ENCODE results near the gene PPARD.
"Not testable (repeated sequence)": the region's sequence is repeated elsewhere in the genome, so short reads cannot be mapped to it uniquely, and the experiment has no call there.

The PPARD gene

GRCh38 chr6:35386989-35387388 is 44.6 kb downstream of the PPARD start:
- no peak for DNase-seq

- DNase-seq, result no peak
These were observed 45.7 kb downstream of the PPARD start for GRCh38 chr6:35388030-35388429.

DNA sequence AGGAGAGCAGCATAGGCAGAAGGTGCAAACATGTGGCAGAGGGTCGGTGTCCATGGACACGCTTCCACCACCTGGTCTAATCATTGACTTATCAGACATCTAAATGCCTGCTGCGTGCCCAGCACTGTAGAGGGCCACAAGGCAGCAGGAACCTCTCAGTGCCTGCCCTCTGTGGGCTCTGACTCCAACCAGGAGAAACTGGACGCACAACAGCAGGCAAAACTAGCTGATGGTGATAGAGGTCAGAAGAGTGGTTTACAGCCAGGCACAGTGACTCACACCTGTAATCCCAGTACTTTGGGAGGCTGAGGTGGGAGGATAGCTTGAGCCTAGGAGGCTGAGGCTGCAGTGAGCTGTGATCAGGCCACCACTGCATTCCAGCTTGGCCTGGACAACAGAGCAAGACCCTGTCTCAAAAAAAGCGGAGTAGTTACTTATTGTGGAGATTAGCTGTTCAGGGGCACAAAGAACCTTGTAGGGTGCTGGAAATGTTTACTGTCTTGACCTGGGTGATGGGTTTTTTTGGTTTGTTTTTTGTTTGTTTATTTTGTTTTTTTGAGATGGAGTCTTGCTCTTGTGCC is 46.5 kb downstream of the PPARD start:
- no peak for DNase-seq

- DNase-seq, result not testable (repeated sequence)
These were observed 47.0 kb downstream of the PPARD start for GRCh38 chr6:35389386-35389785.

- peak in 1 of 2 donors; percentile 28 for DNase-seq
These were observed 49.0 kb downstream of the PPARD start for GRCh38 chr6:35391240-35391968.

GRCh38 chr6:35392111-35392702 is 49.8 kb downstream of the PPARD start:
- no peak for DNase-seq

DNA sequence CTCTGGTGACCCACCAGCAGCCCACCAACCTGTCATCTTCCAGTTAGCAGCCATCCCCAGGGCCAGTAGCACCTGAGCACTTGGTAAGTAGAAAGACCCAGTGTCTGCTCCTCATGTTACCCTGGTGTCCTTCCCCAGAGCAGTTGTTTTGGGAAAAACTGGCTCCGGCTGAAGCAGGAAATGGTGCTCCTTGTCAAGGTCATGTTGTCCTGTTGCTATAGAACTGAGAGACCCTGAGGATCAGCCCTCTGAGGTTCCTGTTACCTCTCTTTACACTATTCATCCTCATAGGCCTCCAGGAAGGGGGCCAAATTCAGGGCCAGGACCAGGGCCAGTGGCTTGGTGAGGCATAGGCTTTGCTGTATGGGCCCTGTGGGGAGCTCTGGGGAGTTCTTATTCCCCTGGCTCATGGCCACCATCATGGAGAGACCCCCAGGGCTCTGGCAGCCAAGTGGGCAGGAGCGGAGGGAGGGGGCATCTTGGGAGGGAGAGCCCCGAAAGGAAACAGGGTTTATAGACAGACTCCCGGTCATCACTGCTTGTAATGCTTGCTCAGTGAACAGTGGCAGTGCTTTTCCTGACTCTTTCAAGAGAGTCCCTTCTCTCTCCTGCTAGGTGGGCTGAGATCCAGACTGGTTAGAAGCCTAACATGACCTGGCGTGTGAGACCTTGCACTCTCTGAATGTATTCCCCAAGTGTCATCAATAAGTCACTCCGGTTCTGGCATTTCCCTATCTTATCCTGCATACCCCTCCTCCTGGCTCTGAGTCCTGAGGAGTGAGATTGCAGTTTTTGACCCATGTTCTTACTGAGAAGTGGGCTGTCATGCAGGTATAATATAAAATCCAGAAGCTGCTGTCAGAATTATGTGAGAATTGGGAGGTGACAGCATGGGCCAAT is 50.7 kb downstream of the PPARD start:
- DNase-seq, result no peak

DNA sequence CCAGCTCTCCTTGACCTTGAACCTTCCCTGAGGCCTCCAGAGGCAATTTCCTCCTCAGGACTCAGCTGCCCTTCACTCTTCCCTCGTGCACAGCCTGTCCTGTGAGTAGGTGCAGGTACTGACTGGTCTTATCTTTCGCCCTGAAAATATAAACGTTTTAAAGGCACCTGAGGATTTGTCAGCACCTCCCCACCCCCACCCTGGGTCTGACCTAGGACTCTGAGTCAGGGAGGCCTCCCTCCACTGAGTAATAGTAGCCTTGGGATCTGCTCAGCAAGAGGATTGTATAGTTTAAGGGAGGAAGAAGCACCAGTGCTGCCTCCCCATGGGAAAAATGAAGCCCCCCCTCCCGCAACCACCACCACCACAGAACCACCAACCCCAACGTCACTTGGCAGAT is 54.6 kb downstream of the PPARD start:
- DNase-seq, result no peak

DNA sequence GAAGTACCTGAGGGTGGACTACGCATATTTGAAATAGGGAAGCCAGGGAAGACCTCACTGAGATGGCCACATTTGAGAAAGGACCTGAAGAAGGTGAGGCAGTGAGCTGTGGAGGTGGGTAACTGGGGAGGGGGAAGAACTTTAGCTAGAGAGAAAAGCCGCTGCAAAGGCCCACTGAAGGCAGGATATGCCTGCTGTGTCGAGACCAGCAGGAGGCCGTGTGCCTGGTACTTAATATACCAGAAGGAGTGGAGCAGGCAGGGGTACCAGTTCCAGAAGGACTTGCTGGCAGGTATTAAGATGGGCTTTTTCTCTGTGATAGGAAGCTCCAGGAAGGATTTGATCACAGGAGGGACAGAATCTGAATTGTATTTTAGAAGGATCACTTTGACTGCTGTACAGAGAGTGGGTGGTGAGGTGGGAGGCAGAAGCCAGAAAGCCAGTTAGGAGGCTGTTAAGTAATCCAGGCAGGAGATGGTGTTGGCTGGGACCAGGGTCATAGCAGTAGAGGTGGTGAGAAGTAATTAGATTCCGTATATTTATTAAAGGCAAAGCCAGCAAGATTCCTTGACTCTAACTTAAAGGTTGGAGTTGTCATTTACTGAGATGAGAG is 55.6 kb downstream of the PPARD start:
- DNase-seq, result no peak

DNA sequence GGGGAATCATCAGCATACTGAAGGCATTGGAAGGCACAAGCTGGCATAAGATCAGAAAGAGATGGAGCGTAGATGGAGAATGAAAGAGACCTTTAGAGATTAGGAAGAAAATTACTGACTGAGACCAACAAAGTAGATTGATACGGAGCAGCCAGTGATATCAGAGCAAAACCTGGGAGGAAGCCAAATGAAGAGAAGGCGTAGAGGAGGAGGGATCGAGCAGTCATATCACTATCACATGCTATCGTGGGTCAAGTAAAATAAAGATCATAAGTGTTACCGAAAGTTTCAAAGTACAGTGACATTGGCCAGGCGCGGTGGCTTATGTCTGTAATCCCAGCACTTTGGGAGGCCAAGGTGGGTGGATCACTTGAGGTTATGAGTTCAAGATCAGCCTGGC is 56.2 kb downstream of the PPARD start:
- DNase-seq, result no peak

DNA sequence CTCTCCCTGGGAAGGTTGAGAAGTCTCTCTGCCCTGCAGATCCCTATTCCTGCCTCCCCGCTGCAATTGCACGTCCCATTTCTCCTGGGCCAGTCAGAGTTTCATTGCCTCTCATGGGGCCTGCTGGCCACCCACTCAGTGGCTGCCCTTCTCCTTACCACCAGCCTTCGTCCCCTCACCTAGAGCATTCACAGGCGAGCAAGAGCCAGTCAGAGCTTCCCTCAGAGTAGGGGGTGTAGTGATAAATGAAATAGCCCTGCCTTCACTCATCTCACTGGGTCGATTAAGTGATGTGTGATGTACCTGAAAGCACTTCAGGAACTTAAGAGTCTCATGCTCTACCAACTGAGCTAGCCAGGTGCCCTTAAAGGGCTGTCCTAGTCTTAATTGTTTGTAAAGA is 57.8 kb downstream of the PPARD start:
- no peak for DNase-seq

- no peak for DNase-seq
These were observed 58.5 kb downstream of the PPARD start for GRCh38 chr6:35400901-35401311.

- no peak for DNase-seq
These were observed 59.2 kb downstream of the PPARD start for GRCh38 chr6:35401514-35401913.

DNA sequence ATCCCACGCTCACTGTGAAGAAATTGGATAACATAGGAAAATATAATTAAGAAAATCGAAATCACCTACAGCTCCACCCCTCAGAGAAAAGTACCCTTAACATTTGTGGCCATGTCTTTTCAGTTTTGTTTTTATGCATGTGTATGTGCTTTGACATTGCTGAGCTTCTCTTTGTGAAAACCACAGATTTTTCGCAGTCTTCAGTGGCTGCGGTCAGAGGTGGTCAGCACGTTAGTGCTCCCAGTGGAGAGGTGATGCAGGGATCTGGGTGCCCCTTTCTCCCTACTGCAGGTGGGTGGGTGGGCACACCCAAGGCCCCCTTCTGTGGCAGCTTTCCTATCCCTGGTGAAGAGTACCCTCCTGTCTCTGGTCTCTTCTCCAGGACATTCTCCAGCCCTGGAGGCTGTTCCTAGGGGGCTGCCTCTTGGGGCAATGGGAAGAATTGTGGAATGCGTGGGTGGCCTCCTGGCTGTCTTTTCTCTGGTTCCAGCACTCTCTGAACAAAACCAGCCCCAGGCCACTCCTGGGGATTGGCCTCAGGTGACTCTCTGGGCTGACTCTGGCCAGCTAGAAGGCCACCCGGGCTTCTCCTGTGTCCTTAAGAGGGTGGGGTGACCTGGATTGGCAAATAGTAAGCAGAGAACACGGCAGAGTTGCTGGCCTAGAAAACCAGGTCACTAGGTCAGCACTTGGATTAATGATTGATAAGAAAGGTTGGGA is 59.9 kb downstream of the PPARD start:
- DNase-seq, result no peak

DNA sequence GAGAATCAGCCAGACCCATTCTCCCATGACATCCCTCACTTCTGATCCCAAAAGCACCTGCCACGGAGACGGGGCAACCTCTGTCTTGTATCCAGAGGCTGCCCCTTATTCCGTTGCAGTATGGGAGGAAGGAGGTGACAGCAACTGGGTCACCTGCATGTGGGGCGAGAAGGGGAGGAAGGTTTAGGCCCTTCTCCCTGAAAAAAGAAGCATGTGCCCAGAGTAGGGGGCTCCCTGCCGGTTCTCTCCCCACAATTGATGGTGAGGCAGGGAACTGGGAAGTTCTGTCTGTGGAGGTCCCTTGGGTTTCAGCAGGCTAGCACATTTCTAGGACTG is 60.5 kb downstream of the PPARD start:
- DNase-seq, result no peak

GRCh38 chr6:35403544-35404442 is 61.4 kb downstream of the PPARD start:
- DNase-seq, result no peak

- DNase-seq, result no peak
These were observed 64.5 kb downstream of the PPARD start for GRCh38 chr6:35406711-35407485.

DNA sequence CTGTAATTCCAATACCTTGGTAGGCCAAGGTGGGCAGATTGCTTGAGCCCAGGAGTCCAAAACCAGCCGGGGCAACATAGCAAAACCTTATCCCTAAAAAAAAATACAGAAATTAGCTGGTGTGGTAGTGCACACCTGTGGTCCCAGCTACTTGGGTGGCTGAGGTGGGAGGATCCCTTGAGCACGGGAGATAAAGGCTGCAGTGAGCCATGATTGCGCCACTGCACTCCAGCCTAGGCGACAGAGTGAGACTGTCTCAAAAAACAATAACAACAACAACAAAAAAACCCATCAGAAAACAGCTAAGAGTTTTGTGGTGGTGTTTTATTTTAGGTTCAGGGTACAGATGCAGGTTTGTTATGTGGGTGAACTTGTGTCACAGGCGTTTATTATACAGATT is 66.9 kb downstream of the PPARD start:
- DNase-seq, result no peak

DNA sequence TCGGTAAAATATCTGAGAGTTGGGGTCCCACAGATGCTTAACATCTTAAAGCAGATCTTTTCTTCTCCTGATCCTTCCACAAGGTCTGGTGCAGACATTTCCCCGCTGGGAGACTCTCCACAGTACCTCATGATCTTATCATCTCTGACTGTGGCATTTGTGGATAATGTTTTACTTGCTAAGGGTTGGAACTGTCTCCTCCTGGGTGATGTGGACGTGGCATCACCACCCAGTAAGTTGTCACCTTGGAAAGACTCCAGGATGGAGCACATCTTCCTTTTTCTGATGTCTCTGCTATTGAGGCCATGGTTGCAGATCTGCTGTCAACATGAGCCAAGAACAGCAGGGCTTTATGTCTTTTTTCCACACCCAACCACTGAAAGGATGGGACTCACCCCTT is 67.8 kb downstream of the PPARD start:
- DNase-seq, result no peak

- no peak for DNase-seq
These were observed 68.7 kb downstream of the PPARD start for GRCh38 chr6:35411066-35411465.

DNA sequence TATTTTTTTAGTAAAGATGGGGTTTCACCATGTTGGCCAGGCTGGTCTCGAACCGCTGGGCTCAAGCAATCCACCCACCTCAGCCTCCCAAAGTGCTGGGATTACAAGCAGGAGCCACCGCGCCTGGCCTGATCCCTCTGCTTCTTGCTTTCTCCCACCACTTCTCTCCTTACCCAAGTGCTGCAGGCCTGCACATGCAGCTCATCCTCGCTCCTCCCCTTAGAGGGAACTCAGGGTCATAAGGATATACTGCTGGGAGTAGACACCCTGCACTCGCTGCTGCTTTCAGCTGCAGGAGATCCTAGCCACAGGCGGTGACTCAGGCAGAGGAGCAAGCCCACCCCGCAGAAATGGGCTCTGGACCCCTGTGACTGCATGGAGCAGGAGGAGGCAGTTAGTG is 69.7 kb downstream of the PPARD start:
- DNase-seq, result no peak
